ENCODE results near the gene MSANTD1.

Gene MSANTD1

DNA sequence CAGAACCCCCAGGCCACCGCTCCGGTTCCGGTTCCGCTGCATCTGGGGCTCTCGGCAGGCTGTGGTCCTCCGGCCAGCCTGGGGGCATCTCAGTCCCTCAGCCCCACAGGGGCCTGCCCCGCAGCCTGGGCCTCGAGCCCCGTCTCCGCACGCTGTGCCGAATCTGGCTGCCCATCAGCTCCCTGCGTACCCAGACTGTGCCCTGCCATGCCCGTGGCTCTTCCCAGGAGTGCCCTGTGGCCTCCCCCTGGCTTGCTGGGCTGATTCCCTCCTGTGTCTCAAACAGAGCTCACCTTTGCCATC, 830 bp upstream of the MSANTD1 start:
- no peak for DNase-seq (ENCODE audit: low spot score)

DNA sequence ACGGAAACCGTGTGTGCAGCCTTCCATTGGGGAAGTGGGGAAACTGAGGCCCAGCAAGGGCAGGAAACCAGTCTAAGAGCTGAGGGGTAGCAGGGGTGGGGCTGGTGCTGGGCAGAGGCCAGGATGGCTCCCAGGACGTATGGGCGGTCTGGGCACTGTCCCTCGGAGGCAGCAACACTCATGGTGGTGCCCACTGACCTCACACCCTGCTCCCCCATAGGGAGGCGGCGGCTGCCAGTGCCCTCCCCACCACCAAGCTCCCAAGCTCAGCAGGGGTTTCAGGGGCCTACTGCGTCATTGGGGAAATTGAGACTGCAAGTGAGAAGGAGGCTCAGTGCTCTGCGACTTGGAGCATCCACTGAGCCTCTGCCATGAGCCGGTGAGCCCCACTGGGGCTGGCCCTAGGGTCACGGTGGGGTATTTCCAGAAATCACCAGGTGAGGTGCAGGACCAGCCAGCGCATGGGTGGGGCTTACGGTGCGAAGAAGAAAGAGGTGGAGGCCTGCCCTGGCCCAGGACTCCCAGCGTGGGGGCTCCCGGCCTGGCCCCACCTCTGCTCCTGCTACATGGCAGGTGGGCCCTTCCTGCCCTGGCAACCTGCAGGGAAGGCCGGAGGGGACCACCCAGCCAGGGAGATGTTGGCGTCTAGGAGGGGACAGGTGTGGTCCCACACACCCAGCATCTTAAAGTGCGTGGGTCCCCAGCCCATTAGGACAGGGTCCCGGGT, 915 bp downstream of the MSANTD1 start:
- no peak for DNase-seq (ENCODE audit: low spot score)

DNA sequence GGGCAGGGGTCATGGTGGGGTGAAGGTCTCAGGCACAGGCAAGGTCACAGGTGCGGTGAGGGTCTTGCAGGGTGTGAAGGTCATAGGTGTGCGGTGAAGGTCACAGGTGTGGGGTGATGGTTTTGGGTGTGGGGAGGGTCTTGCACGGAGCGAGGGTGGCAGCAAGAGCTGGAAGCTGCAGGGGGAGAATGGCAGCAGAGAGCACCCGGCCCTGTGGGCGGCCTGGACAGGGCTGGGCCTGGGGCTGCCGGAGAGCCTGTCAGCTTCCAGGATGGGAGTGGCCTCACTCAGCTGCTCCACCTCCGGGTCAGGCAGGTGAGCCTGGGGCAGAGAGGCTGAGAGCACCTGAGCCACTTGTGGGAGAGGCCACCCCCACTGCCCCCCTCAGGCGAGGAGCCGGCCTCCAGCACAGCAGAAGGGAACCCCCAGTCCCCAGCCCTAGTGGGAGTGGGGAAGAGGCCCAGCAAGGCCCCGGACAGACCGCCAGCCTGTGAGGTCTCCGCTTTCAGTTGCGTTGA, 1.5 kb downstream of the MSANTD1 start:
- DNase-seq (ENCODE audit: low spot score), result no peak

DNA sequence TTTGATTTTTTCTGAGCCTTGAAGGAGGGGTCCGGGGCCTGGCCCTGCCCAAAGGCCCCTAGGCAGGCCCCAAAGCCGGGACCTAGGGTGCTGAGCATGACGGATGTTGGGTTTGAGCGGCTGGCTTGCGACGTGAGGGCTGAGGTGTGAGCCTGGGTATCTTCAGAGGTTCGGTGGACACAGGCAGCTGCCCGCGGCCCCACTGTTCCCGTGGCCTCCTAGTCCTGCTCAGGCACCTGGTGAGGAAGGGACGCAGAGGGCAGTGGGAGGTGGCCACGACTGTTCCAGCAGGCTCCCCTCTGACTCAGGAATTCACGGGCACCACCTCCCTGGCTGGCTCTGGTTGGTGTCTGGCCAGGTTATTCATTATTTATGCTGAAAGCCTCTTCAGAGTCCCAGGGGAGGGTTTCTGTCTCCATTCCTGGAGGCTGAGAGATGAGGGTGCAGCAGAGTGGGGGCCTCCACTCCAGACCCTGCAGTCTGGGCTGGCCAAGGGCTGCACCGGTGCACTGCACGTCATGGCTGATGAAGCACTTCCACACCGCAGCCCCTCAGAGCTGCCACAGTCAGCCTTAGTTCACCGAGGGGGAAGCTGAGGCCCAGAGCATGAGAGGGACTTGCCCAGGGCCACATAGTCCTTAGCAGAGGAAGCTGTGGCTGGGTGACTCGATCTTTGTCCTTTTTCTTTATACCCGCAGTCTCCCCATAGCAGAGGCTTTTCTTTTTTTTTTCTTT, 2.2 kb downstream of the MSANTD1 start:
- no peak for DNase-seq (ENCODE audit: low spot score)

GRCh38 chr4:3251691-3252479, 2.9 kb downstream of the MSANTD1 start:
- no peak for DNase-seq (ENCODE audit: low spot score)

DNA sequence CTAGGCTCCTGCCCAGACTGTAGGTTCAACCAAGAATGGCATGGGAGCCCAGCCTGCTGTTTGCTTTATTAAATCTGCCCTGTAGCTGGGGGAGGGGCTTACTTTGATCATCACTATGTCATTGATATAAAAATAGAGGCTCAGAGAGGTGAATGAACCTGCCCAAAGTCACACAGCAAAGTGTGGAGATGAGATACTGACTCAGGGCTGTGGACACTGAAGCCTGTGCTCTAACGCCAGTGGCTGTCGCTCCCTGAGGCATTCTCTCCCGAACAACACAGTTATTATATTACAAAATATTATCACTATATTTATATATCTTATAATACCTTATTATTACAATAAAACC, 3.5 kb downstream of the MSANTD1 start:
- no peak for DNase-seq (ENCODE audit: low spot score)

DNA sequence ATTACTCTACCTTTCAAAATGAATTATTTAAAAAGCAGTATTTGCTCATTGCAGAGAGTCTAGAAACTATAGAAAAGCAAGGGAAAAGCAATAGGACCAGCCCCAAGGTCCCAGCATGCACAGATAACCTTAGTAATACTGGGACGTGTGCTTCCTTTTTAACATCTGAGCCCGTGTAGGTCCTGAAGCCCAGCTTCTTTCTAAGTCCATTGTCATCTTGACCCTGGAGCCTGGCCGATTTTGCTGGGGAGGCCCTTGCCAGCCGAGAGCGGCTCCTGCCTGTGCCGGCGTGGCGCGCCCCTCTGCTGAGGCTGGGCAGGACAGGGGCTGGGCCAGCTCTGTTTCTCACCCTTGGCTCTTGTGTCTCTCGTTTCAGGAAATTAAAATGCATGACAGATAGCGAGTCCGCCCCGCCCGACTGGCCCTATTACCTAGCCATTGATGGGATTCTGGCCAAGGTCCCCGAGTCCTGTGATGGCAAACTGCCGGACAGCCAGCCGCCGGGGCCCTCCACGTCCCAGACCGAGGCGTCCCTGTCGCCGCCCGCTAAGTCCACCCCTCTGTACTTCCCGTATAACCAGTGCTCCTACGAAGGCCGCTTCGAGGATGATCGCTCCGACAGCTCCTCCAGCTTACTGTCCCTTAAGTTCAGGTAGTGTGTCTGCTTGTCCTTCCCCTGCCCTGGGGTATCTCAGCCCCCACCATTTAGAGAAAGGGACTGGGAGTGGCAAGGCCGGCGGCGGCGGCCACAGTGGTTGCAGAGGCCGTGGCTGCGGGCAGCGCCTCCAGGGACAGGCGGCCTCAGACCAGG, 4.1 kb downstream of the MSANTD1 start:
- no peak for DNase-seq (ENCODE audit: low spot score)

GRCh38 chr4:3253808-3254207, 4.8 kb downstream of the MSANTD1 start:
- no peak for DNase-seq (ENCODE audit: low spot score)

- no peak for DNase-seq (ENCODE audit: low spot score)
These were observed 5.6 kb downstream of the MSANTD1 start for GRCh38 chr4:3254302-3255131.

DNA sequence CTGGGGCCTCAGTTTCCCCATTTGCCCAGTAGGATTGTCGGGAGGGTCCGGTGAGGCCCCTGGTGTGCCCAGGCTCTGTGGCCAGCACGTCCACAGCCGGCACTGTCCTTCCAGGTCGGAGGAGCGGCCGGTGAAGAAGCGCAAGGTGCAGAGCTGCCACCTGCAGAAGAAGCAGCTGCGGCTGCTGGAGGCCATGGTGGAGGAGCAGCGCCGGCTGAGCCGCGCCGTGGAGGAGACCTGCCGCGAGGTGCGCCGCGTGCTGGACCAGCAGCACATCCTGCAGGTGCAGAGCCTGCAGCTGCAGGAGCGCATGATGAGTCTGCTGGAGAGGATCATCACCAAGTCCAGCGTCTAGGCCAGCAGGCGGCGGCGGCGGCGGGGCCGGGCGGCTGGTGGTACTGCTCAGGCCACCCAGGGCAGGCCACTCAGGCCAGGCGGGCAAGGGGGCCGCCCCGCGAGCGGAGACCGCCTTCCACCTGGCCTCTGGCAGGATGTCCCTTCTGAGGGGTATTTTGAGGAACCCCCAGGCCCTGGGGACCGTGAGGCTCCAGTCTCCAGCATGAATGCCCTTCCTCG, 6.7 kb downstream of the MSANTD1 start:
- no peak for DNase-seq (ENCODE audit: low spot score)

- no peak for DNase-seq (ENCODE audit: low spot score)
These were observed 7.5 kb downstream of the MSANTD1 start for GRCh38 chr4:3256230-3257102.

DNA sequence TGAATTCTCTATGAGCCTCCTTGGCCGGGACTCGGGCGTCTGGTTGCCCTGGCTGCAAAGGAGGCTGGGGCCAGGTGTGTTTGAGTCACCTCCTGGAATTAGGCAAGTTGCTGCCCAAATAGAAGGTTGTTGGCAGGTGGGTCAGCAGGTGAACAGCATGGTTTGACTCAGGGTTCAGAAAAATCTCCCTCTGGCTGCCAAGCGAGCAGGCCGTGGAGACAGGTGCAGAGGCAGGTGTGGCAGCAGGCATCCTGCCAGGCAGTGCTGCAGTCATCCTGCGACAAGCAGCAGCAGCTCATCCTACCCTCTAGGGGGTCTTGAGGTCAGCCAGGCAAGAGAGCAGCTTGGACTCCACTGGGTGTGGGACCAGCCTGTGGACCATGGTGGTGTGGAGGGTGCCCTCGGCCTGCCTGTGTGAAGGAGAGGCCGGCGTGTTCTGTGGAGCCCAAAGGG, 8.2 kb downstream of the MSANTD1 start:
- DNase-seq (ENCODE audit: low spot score), result no peak

DNA sequence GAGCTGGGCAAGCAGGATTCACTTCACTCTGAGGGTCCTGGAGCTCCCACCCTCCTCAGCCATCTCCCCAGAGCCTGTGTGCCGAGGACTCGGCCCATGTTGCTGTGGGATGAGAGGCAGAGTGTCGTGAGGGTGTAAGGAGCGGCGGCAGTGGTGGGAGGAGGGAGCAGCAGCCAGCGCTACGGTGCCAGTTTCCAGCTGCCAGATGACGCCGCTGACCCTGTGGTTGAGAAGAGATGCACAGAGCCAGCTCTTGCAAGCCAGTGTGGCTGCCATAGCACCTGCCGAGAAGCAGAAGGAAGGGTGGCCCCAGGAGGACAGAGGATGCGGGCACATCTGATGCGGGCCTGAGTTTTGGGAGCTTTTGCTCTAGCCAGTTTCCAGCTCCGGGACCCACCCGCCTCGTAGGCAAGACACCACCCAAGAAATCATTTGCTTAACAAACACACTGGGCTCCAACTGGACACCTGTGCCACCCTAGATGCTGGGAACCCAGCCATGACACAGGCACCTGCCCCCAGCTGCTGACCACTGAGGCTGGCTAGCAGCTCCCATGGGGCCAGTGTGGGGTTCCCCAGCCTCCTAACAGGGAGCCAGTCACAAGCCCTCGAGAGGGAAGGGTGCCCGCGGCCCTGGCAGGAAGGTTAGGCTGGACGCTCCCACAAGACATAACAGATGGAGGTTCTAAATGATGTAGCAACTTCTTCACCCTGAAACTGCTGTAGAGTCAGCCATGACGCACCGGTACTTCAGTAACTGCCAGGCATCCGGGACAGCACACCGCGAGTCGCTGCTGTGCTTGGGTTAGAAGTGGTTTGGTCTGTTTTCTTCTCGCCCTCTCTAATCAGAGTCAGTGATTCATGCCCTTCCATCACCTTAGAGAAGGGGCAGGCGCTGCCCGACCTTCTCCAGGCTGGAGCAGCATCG, 8.9 kb downstream of the MSANTD1 start:
- no peak for DNase-seq (ENCODE audit: low spot score)

- DNase-seq (ENCODE audit: low spot score), result no peak
These were observed 12.7 kb downstream of the MSANTD1 start for GRCh38 chr4:3261411-3262207.

- DNase-seq (ENCODE audit: low spot score), result no peak
These were observed 13.5 kb downstream of the MSANTD1 start for GRCh38 chr4:3262208-3263052.

GRCh38 chr4:3263053-3263875, 14.3 kb downstream of the MSANTD1 start:
- no peak for DNase-seq (ENCODE audit: low spot score)
